GM21447 (cell line): ENCODE results near the gene NKD1.

ENCODE experiments used
- ATAC-seq: cut with Tn5 transposase; IDR thresholded peaks from one replicate; pipeline ENCODE4 v1.9.1; 2021; ENCODE audit not compliant: unreplicated experiment

NKD1 gene

GRCh38 chr16:50622643-50623369 lies 74.6 kb downstream of the NKD1 start:
- ATAC-seq: no peak

- no peak for ATAC-seq
Observed at GRCh38 chr16:50624449-50624970, 76.3 kb downstream of the NKD1 start.

GRCh38 chr16:50625374-50625773 lies 77.2 kb downstream of the NKD1 start:
- no peak for ATAC-seq

- no peak for ATAC-seq
Observed at GRCh38 chr16:50626868-50627267, 78.7 kb downstream of the NKD1 start.

GRCh38 chr16:50627419-50627818 lies 79.2 kb downstream of the NKD1 start:
- ATAC-seq: no peak

- ATAC-seq: no peak
Observed at GRCh38 chr16:50628156-50628802, 80.1 kb downstream of the NKD1 start.

GRCh38 chr16:50629334-50629733 lies 81.1 kb downstream of the NKD1 start:
- no peak for ATAC-seq

GRCh38 chr16:50630394-50631020 lies 82.3 kb downstream of the NKD1 start:
- ATAC-seq: no peak

GRCh38 chr16:50631249-50631984 lies 83.2 kb downstream of the NKD1 start:
- ATAC-seq: no peak

GRCh38 chr16:50631985-50632576 lies 83.9 kb downstream of the NKD1 start:
- no peak for ATAC-seq

- ATAC-seq: no peak
Observed at GRCh38 chr16:50632927-50633800, 85.0 kb downstream of the NKD1 start.

- no peak for ATAC-seq
Observed at GRCh38 chr16:50634090-50634489, 85.9 kb downstream of the NKD1 start.

GRCh38 chr16:50634947-50635346 lies 86.8 kb downstream of the NKD1 start:
- ATAC-seq: no peak

GRCh38 chr16:50635505-50636392 lies 87.6 kb downstream of the NKD1 start:
- no peak for ATAC-seq

- ATAC-seq: no peak
Observed at GRCh38 chr16:50636753-50637374, 88.7 kb downstream of the NKD1 start.

- ATAC-seq: no peak
Observed at GRCh38 chr16:50637716-50638602, 89.8 kb downstream of the NKD1 start.

GRCh38 chr16:50638816-50639670 lies 90.8 kb downstream of the NKD1 start:
- ATAC-seq: no peak
